WERI-Rb-1 (cell line): Measurements from ENCODE around the gene ZNF503.
A peak's percentile ranks its signal among the peaks of the same experiment; 100 is the strongest.

ENCODE experiments used
- DNase-seq: peaks from one replicate; pipeline ENCODE4 v3.0.0-alpha.2; 2020
- H3K27ac ChIP-seq: fragments of 250-450 bp; sonication (Bioruptor Pico); 2 replicates; pipeline ENCODE4 v1.5.1; 2020; ENCODE audit warnings: mild to moderate bottlenecking, moderate library complexity
- H3K27me3 ChIP-seq: fragments of 250-450 bp; sonication (Bioruptor Pico); 2 replicates; pipeline ENCODE4 v1.5.1; 2021; ENCODE audit warnings: mild to moderate bottlenecking, low read depth, moderate library complexity; ENCODE audit not compliant: insufficient read depth, severe bottlenecking
- H3K36me3 ChIP-seq: fragments of 250-450 bp; sonication (Bioruptor Pico); 2 replicates; pipeline ENCODE4 v1.5.1; 2020; ENCODE audit warnings: mild to moderate bottlenecking, moderate library complexity
- H3K4me3 ChIP-seq: 2 replicates; pipeline ENCODE4 v1.5.1; 2011; ENCODE audit warnings: low read depth, mild to moderate bottlenecking, control low read depth, low read length
- H3K9me3 ChIP-seq: fragments of 250-450 bp; sonication (Bioruptor Pico); 2 replicates; pipeline ENCODE4 v1.5.1; 2021; ENCODE audit warnings: mild to moderate bottlenecking, moderate library complexity; ENCODE audit not compliant: severe bottlenecking
- CTCF ChIP-seq: IDR thresholded peaks from 2 replicates; pipeline ENCODE4 v1.5.1; 2011; ENCODE audit warnings: low read depth, mild to moderate bottlenecking, control low read depth, inconsistent platforms, low read length

Gene ZNF503

DNA sequence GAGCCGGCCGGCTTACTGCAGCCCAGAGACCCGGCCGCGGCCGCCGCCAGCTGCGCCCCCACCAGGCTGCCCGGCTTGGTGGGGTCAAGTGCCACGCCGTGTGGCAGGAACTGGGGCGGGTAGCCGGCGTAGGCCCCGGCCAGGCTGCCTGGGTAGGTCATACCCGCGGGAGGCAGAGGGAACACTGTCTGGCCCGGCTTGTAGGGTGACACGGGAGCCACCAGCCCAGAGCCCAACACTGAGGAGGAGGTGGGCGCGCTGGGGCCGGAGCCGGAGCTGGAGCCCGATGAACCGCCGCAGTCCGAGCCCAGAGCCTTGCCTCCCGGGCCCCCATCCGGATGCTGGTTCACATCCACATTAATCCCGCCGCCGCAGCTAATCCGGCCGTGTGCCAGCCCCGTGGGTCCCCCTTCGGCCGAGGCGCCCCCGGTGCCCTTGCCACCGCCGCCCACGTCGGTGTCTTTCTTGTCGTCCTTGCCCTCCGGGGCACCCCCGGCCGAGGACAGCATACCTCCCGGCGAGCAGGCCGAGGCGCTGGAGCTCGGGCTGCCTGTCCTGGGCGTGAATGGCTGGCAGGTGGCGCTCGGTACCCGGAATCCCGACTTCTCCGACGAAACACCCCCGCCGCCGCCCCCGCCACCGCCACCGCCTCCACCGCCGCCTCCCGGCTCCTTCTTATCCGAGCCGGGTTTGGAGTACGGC lies 2.0 kb downstream of the ZNF503 start:
- peak; percentile 62 for TF ChIP-seq CTCF

DNA sequence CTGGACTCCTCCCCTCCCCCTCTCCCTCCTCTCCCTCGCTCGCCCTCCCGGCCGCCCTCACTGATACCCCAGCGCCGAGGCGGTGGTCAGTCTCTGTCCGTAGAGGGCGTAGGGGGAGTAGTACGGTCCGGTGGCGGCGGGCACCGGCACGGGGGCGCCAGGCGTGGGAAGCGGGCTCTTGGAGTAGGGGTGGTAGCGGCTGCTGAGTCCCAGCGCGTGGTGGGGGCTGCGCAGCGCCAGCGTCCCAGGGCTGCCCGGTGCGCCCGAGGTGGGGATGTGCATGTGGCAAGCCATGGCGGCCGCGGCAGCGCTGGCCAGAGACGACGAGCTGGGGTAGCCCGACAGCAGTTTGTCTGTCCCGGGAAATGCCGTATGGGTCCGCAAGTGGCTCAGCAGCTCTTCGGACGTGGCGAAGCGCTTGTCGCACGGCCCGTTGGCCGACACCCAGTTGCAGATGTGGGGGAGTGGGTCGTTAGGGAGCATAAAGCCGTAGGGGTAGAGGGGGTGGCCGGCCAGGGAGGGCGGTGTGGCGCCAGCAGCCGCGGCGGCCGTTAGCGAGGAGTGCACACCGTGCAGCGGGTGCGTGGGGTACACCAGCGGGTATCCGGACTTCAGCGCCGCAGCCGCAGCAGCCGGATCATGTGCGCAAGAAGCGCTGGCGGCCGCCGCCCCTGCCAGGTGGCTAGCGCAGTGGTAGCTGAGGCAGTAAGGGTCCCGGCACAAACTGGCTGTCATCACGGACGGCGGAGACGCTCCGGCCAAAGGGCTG lies 2.7 kb downstream of the ZNF503 start:
- no peaks in the 10 kb centered on the region for H3K9me3 ChIP-seq
- DNase-seq = no peak
- no peak overlapping the region for H3K4me3 ChIP-seq
- TF ChIP-seq CTCF = no peak
- no peak overlapping the region for H3K27ac ChIP-seq
- no peaks in the 10 kb centered on the region for H3K27me3 ChIP-seq
- H3K36me3 ChIP-seq = peaks cover 21% of the 10 kb centered on the region

More for the DNA sequence above, 2.0 kb downstream of the ZNF503 start:
- Histone ChIP-seq H3K4me3 (peak overlapping the region; percentile 98), H3K9me3 (no peaks in the 10 kb centered on the region), H3K36me3 (peaks cover 21% of the 10 kb centered on the region), H3K27ac (peak overlapping the region; percentile 95; the same call in 1 of the 2 replicates), H3K27me3 (no peaks in the 10 kb centered on the region)
- DNase-seq = peak; percentile 81

DNA sequence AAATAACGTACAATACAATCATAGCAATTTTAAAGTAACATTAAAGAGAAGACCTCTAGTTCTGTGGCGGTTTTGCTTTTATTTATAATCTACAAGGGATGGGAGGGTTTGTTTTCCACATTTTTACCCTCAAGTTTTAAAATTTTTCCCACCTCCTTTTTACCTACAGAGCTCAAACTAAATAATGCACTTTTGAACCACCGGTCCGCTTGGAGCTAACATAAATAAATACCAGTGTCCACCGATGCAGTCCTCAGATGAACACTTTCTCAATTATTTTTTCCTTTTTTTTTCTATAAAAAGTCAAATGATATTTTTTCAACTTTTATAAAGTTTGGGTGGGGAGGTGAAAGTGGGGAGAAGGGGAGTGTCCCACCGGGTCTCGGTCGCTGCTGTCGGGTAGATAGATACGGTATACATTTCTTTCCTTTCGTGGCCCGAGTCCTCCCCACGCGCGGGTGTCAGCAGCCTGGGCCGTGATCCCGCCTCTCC lies 3.3 kb downstream of the ZNF503 start:
- no peaks in the 10 kb centered on the region for H3K9me3 ChIP-seq
- H3K36me3 ChIP-seq = peaks cover 21% of the 10 kb centered on the region
- no peak overlapping the region for H3K27ac ChIP-seq
- DNase-seq = no peak
- no peak for TF ChIP-seq CTCF
- no peaks in the 10 kb centered on the region for H3K27me3 ChIP-seq
- H3K4me3 ChIP-seq = no peak overlapping the region

GRCh38 chr10:75397496-75398199 lies 3.9 kb downstream of the ZNF503 start:
- Histone ChIP-seq H3K9me3 (no peaks in the 10 kb centered on the region), H3K36me3 (peaks cover 21% of the 10 kb centered on the region), H3K27ac (no peak overlapping the region), H3K27me3 (no peaks in the 10 kb centered on the region), H3K4me3 (no peak overlapping the region)
- no peak for TF ChIP-seq CTCF
- DNase-seq = no peak

DNA sequence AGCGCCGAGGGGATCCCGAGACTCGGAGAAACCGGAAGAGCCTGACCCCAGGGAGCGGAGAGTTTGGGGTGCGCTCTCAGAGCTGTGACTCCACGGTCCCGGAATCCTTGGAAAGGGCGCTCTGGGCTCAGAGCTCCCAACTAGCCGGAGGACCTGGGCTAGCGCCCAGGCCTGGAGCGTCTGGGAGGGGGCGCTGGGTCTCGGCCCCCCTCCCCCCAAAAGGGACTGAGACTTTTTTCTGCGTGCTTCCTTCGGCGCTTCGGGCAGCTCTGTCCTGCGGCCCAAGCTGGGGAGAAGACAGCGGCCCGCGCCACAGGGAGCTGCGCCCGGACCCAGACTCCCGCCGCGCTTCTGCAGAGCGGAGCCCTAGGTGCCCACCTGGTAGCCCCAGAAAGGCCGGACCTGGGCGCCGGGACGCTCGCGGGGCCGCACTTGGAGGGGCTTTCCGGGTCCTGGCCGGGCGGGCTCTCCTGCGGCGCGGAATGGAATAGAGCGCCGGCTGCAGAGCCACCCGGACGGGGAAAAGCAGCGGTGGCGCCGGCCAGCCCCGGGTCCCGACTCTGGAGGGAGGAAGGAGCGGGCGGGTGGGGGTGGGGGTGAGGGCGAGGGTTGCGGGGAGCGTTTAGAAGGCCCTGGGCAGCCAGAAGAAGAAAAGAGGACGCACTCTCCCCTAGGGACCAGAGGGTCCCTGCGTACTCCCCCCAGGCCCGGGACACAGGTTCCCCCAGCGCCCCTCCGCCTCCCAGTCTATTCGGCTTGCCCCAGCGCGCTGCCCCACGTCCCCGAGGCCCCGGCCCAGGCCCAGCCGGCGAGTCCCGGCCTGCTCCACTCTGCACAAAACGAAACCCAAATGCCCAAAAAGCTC lies 4.7 kb downstream of the ZNF503 start:
- no peak for DNase-seq
- no peaks in the 10 kb centered on the region for H3K9me3 ChIP-seq
- H3K36me3 ChIP-seq = peaks cover 21% of the 10 kb centered on the region
- no peak overlapping the region for H3K27ac ChIP-seq
- no peak overlapping the region for H3K4me3 ChIP-seq
- H3K27me3 ChIP-seq = no peaks in the 10 kb centered on the region
- no peak for TF ChIP-seq CTCF
